H1 (cell line): Measurements from ENCODE around the gene HOMER1. TPM values are rescaled to one million over a fixed set of nuclear protein-coding genes. Genes with fewer than 3 reads are reported as not detected.

Experiments
- CTCF ChIA-PET: fragments of 300-600 bp; sonication (Branson Sonifier 250); formaldehyde crosslinking; loops from one replicate; lab custom pipeline; 2021; ENCODE audit not compliant: partially characterized antibody; lab: Charles Lee
- POLR2A ChIA-PET: fragments of 300-600 bp; sonication (Branson Sonifier 250); formaldehyde crosslinking; loops from one replicate; lab custom pipeline; 2021; ENCODE audit warnings: inconsistent platforms; ENCODE audit not compliant: partially characterized antibody; lab: Charles Lee
- DNase-seq, 2 experiments: peaks; one replicate each; pipeline versions ENCODE4 v3.0.0 to v3.0.0-alpha.2; 2010 to 2022; ENCODE audit warnings: low spot score in 2 of 2, low read depth in 1 of 2, mixed read lengths in 1 of 2
- FAIRE-seq: peaks from 2 replicates; lab custom pipeline; 2011; peaks lifted over from hg19 to GRCh38; lab: Jason Lieb, UNC
- H2AFZ ChIP-seq: 2 replicates; pipeline ENCODE4 v1.8.1; 2012; ENCODE audit warnings: low read length, inconsistent platforms
- H2AK5ac ChIP-seq: 2 replicates; pipeline ENCODE4 v1.6.1; 2013; ENCODE audit warnings: low read depth, low read length
- H2BK120ac ChIP-seq: replicated peaks from 2 replicates; pipeline ENCODE3; 2013; ENCODE audit warnings: low read depth, low read length, inconsistent platforms
- H2BK12ac ChIP-seq: 2 replicates; pipeline ENCODE4 v1.6.1; 2013; ENCODE audit warnings: low read depth, low read length
- H2BK15ac ChIP-seq: 2 replicates; pipeline ENCODE4 v1.6.1; 2013; ENCODE audit warnings: low read length
- H2BK20ac ChIP-seq: 2 replicates; pipeline ENCODE4 v1.6.1; 2013; ENCODE audit warnings: low read length
- H2BK5ac ChIP-seq: 2 replicates; pipeline ENCODE4 v1.6.1; 2013; ENCODE audit warnings: low read depth, low read length
- H3K14ac ChIP-seq: 2 replicates; pipeline ENCODE4 v1.6.1; 2013; ENCODE audit warnings: inconsistent platforms; ENCODE audit not compliant: insufficient read length
- H3K18ac ChIP-seq: 2 replicates; pipeline ENCODE4 v1.6.1; 2013; ENCODE audit warnings: low read length; ENCODE audit errors: extremely low read depth
- H3K23ac ChIP-seq: 2 replicates; pipeline ENCODE4 v1.6.1; 2013; ENCODE audit warnings: inconsistent platforms; ENCODE audit not compliant: insufficient read length
- H3K23me2 ChIP-seq: 2 replicates; pipeline ENCODE4 v1.6.1; 2013; ENCODE audit warnings: low read depth, low read length
- H3K27ac ChIP-seq: 2 replicates; pipeline ENCODE4 v1.6.1; 2011; ENCODE audit warnings: low read depth, low read length, inconsistent platforms
- H3K27me3 ChIP-seq, 4 experiments: replicated peaks in 1 of 4; 1 replicate in 1 of 4; 2 replicates in 3 of 4; pipeline versions ENCODE4 v1.6.1 to v1.8.1; 2011 to 2013; ENCODE audit warnings: low read length in 3 of 4, mild to moderate bottlenecking in 3 of 4, inconsistent platforms in 2 of 4, mixed read lengths in 2 of 4, moderate library complexity in 1 of 4; ENCODE audit not compliant: control insufficient read depth in 3 of 4, insufficient read depth in 3 of 4; ENCODE audit errors: extremely low read depth in 1 of 4
- H3K36me3 ChIP-seq, 4 experiments: 2 replicates each; pipeline versions ENCODE4 v1.6.1 to v1.8.1; 2011 to 2013; ENCODE audit warnings: mild to moderate bottlenecking in 4 of 4, low read length in 3 of 4, moderate library complexity in 2 of 4, control low read depth in 1 of 4, inconsistent platforms in 1 of 4; ENCODE audit not compliant: insufficient read depth in 4 of 4, control insufficient read depth in 2 of 4
- H3K4ac ChIP-seq: replicated peaks from 2 replicates; pipeline ENCODE3; 2013; ENCODE audit warnings: low read length, low read depth, mixed read lengths, inconsistent platforms; ENCODE audit not compliant: insufficient read length
- H3K4me1 ChIP-seq, 4 experiments: replicated peaks in 1 of 4; 1 replicate in 1 of 4; 2 replicates in 3 of 4; pipeline versions ENCODE4 v1.6.1 to v1.8.1; 2011 to 2013; ENCODE audit warnings: low read length in 3 of 4, inconsistent platforms in 2 of 4, mixed read lengths in 1 of 4; ENCODE audit not compliant: insufficient read depth in 4 of 4, control insufficient read depth in 3 of 4
- H3K4me2 ChIP-seq, 2 experiments: 2 replicates each; pipeline versions ENCODE4 v1.6.1 to v1.8.1; 2011 to 2013; ENCODE audit warnings: low read depth in 2 of 2, low read length in 2 of 2, control low read depth in 1 of 2, inconsistent platforms in 1 of 2, mild to moderate bottlenecking in 1 of 2; ENCODE audit not compliant: insufficient read depth in 1 of 2
- H3K4me3 ChIP-seq, 4 experiments: fragments of 200-600, 300-600 bp in 1 of 4; sonication (generic), shearing (Covaris generic), sonication (Bioruptor Twin) in 1 of 4; 2 replicates each; pipeline versions ENCODE4 v1.5.1 to v1.8.1; 2011 to 2016; ENCODE audit warnings: low read length in 4 of 4, low read depth in 3 of 4, control low read depth in 2 of 4, inconsistent platforms in 2 of 4, mild to moderate bottlenecking in 2 of 4, mixed read lengths in 1 of 4, moderate library complexity in 1 of 4; ENCODE audit not compliant: insufficient read depth in 2 of 4; ENCODE audit errors: extremely low read depth in 1 of 4
- H3K56ac ChIP-seq: replicated peaks from 2 replicates; pipeline ENCODE3; 2013; ENCODE audit warnings: low read depth, mild to moderate bottlenecking, mixed read lengths, low read length, inconsistent platforms; ENCODE audit not compliant: insufficient read length
- H3K79me1 ChIP-seq: 2 replicates; pipeline ENCODE4 v1.6.1; 2013; ENCODE audit warnings: low read depth, low read length, control low read depth
- H3K79me2 ChIP-seq, 2 experiments: 2 replicates each; pipeline versions ENCODE4 v1.6.1 to v1.8.1; 2012 to 2013; ENCODE audit warnings: low read length in 2 of 2, mild to moderate bottlenecking in 2 of 2, inconsistent platforms in 1 of 2; ENCODE audit not compliant: insufficient read depth in 2 of 2, control insufficient read depth in 1 of 2
- H3K9ac ChIP-seq, 4 experiments: replicated peaks in 1 of 4; 1 replicate in 1 of 4; 2 replicates in 3 of 4; pipeline versions ENCODE4 v1.6.1 to v1.8.1; 2011 to 2013; ENCODE audit warnings: low read depth in 3 of 4, low read length in 3 of 4, control low read depth in 2 of 4, mild to moderate bottlenecking in 2 of 4, moderate library complexity in 2 of 4, inconsistent platforms in 1 of 4; ENCODE audit errors: extremely low read depth in 1 of 4
- H3K9me3 ChIP-seq, 2 experiments: 2 replicates each; pipeline versions ENCODE4 v1.6.1 to v1.8.1; 2012 to 2013; ENCODE audit warnings: mild to moderate bottlenecking in 2 of 2, moderate library complexity in 2 of 2, control low read depth in 1 of 2, inconsistent platforms in 1 of 2, low read depth in 1 of 2, low read length in 1 of 2, mixed read lengths in 1 of 2; ENCODE audit not compliant: insufficient read depth in 2 of 2
- H4K20me1 ChIP-seq, 2 experiments: replicated peaks in 1 of 2; 2 replicates each; pipeline versions ENCODE3 to v1.8.1; 2011 to 2013; ENCODE audit warnings: inconsistent platforms in 2 of 2, low read length in 2 of 2, mild to moderate bottlenecking in 1 of 2; ENCODE audit not compliant: insufficient read depth in 2 of 2, control insufficient read depth in 1 of 2
- H4K5ac ChIP-seq: 2 replicates; pipeline ENCODE4 v1.6.1; 2013; ENCODE audit warnings: low read length, low read depth, mixed read lengths, inconsistent platforms; ENCODE audit not compliant: insufficient read length
- H4K8ac ChIP-seq: 2 replicates; pipeline ENCODE4 v1.8.0; 2013; ENCODE audit warnings: mild to moderate bottlenecking, moderate library complexity, low read length, inconsistent platforms; ENCODE audit not compliant: insufficient read depth; ENCODE audit errors: extremely low read depth
- H4K91ac ChIP-seq: replicated peaks from 2 replicates; pipeline ENCODE3; 2013; ENCODE audit warnings: low read length, mixed read lengths, inconsistent platforms; ENCODE audit not compliant: insufficient read length
- CEBPB ChIP-seq: IDR thresholded peaks from 2 replicates; pipeline ENCODE4 v1.6.1; 2012; ENCODE audit warnings: low read depth, low read length
- RAD21 ChIP-seq, 2 experiments: IDR thresholded peaks in 1 of 2; conservative IDR thresholded peaks in 1 of 2; 2 replicates each; pipeline ENCODE4 v1.6.1; 2011; ENCODE audit warnings: low read depth in 2 of 2, low read length in 2 of 2, improper control_type of control experiment in 1 of 2, inconsistent platforms in 1 of 2, mild to moderate bottlenecking in 1 of 2, moderate library complexity in 1 of 2
- SIRT6 ChIP-seq: IDR thresholded peaks from one replicate; pipeline ENCODE4 v1.7.1; 2012; ENCODE audit warnings: low read length, inconsistent platforms
- WGBS, 2 experiments: shearing (Covaris generic) in 1 of 2; methylation state at CpG; one replicate each; pipeline versions ENCODE4 v1.1.6 to v1.1.7; 2013 to 2015; ENCODE audit warnings: low lambda C conversion rate in 2 of 2, mixed read lengths in 2 of 2, inconsistent platforms in 1 of 2, low coverage in 1 of 2, missing lambda C conversion rate in 1 of 2; ENCODE audit not compliant: insufficient replicate concordance in 2 of 2, insufficient coverage in 1 of 2, insufficient read length in 1 of 2; ENCODE audit errors: extremely low coverage in 1 of 2, missing lambda C conversion rate in 1 of 2; 5-methylcytosine and 5-hydroxymethylcytosine counted together
- polyA plus RNA-seq, 7 experiments: library from polyadenylated mRNA; depleted of rRNA in 3 of 7; stranded (reverse) in 5 of 7; unstranded in 2 of 7; fragments of >200 nt in 5 of 7; fragments of 200-250 nt in 2 of 7; gene quantifications; 1 replicate in 5 of 7; 2 replicates in 1 of 7; 4 replicates in 1 of 7; pipeline versions ENCODE4 v1.2.1 to v1.2.3, GENCODE V29; 2011 to 2013; ENCODE audit warnings: missing spikeins in 2 of 7, mixed read lengths in 2 of 7
- total RNA-seq: library from RNA; stranded (reverse); fragmentation: NEBNext Ultra II Directional; extraction: Animal tissue kit (Norgen Biotek cat#: 25700); gene quantifications from 2 replicates; pipeline ENCODE4 v1.2.1, GENCODE V29; 2021

HOMER1 gene
- total and polyA plus RNA-seq, 2 of the 8 experiments (the other 6 are each of a cell fraction or from before 2014, with no cell fraction given) = 6.4 to 57.9 TPM

DNA sequence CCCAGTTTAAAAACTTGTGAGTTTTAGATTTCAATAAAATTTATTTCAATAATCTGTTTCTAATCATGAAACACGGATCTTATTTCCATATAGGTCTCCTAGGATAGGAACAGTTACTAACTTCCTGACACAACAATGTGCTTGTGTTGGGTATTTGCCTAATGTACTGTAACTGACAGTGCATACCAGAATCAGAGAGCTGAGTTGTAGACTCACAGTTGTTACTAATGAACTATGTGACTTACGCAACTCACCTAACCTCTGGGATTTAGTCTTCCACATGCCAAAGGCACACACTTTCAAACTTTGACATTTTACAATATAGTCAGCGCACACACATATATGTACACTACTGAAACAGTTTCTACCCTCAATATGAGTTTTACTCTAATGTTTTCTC, 77.7 kb downstream of the HOMER1 start:
- Histone ChIP-seq H4K91ac (no peak overlapping the region), H4K20me1 (no peaks in the 10 kb centered on the region), H3K4me1 (0 out of 7 replicates have a peak, but pooled peaks cover 0 to 2% (median 0%) of the 10 kb centered on the region in 4 experiments), H3K79me2 (no peaks in the 10 kb centered on the region), H2BK120ac (no peak overlapping the region), H3K36me3 (peaks cover 0 to 21% (median 4%) of the 10 kb centered on the region in 4 experiments; a peak in 3 of 8 replicates), H3K56ac (no peak overlapping the region), H2BK15ac (no peak overlapping the region), H4K8ac (no peak overlapping the region), H3K4me3 (no peak overlapping the region), H3K9ac (no peak overlapping the region), H4K5ac (no peak overlapping the region), H3K27ac (no peak overlapping the region), H3K18ac (no peak overlapping the region), H3K14ac (no peak overlapping the region), H3K23ac (no peak overlapping the region), H2BK20ac (no peak overlapping the region), H2AK5ac (no peak overlapping the region), H2BK5ac (no peak overlapping the region), H3K27me3 (no peaks in the 10 kb centered on the region), H2BK12ac (no peak overlapping the region), H3K4me2 (no peak overlapping the region), H3K9me3 (no peaks in the 10 kb centered on the region), H3K4ac (no peak overlapping the region), H3K79me1 (no peaks in the 10 kb centered on the region), H3K23me2 (no peaks in the 10 kb centered on the region), H2AFZ (no peak overlapping the region)
- ChIA-PET CTCF (no interaction called here), POLR2A (no interaction called here)
- 99% methylated on average over 3 of the region's 3 CpGs; no CpG with 5 or more reads in 1 of the 2 experiments for WGBS, 2 experiments
- FAIRE-seq (peak; percentile 58), DNase-seq (no peak)
- TF ChIP-seq SIRT6 (no peak), RAD21 (IDR thresholded peaks at IDR 0.05 in 1 of 2, conservative IDR thresholded peaks at IDR 0.05 in 1 of 2; ENCODE audit: low read depth in 2 of 2, low read length in 2 of 2) (no peak), CEBPB (peak; percentile 77)
